WTC11 (cell line): ENCODE measurements around the gene TLE5. TPM values are rescaled to one million over a fixed set of nuclear protein-coding genes. Genes with fewer than 3 reads are reported as not detected.
A peak's percentile ranks its signal among the peaks of the same experiment; 100 is the strongest.

Experiments used
- ATAC-seq: fragments of 200-7000 bp; cut with Tn5 transposase; 2 replicates; pipeline ENCODE4 v1.10.0; 2021; ENCODE audit warnings: mild to moderate bottlenecking, moderate library complexity
- CTCF ChIA-PET: fragments of 300-600 bp; sonication (Branson Sonifier 250); formaldehyde crosslinking; loops from one replicate; lab custom pipeline; 2021; ENCODE audit warnings: antibody characterized with exemption; lab: Charles Lee
- POLR2A ChIA-PET: fragments of 350-600 bp; sonication (Branson Sonifier 250); formaldehyde crosslinking; loops from one replicate; lab custom pipeline; 2021; ENCODE audit warnings: antibody characterized with exemption; lab: Charles Lee
- DNase-seq: peaks from one replicate; pipeline ENCODE4 v3.0.0; 2021; ENCODE audit warnings: low spot score
- H3K27ac Mint-ChIP-seq: 2 replicates; pipeline ENCODE4 v1.8.0; 2021; ENCODE audit warnings: mixed read lengths
- H3K27me3 Mint-ChIP-seq: 2 replicates; pipeline ENCODE4 v1.8.0; 2021; ENCODE audit warnings: low read depth, mild to moderate bottlenecking, moderate library complexity, mixed read lengths
- H3K36me3 Mint-ChIP-seq: 2 replicates; pipeline ENCODE4 v1.8.0; 2021; ENCODE audit warnings: mixed read lengths
- H3K4me1 Mint-ChIP-seq: 2 replicates; pipeline ENCODE4 v1.8.0; 2022; ENCODE audit warnings: mixed read lengths
- H3K4me3 Mint-ChIP-seq: 2 replicates; pipeline ENCODE4 v1.8.0; 2021; ENCODE audit warnings: mild to moderate bottlenecking, moderate library complexity, mixed read lengths
- H3K9me3 Mint-ChIP-seq: 2 replicates; pipeline ENCODE4 v1.8.0; 2021; ENCODE audit warnings: mixed read lengths
- AR ChIP-seq: fragments of 250-450 bp; sonication (Bioruptor Pico); IDR thresholded peaks from 2 replicates; pipeline ENCODE4 v1.9.0; 2021; ENCODE audit warnings: mild to moderate bottlenecking
- ATF6 ChIP-seq: sonication (generic); formaldehyde crosslinking; IDR thresholded peaks from 2 replicates; pipeline ENCODE4 v1.8.1; 2023; ENCODE audit warnings: mild to moderate bottlenecking, missing genetic modification reagents
- CREM ChIP-seq: sonication (generic); formaldehyde crosslinking; IDR thresholded peaks from 2 replicates; pipeline ENCODE4 v1.8.1; 2022; ENCODE audit warnings: mild to moderate bottlenecking, missing genetic modification reagents, moderate library complexity
- E2F4 ChIP-seq: sonication (generic); formaldehyde crosslinking; IDR thresholded peaks from 2 replicates; pipeline ENCODE4 v1.8.1; 2022; ENCODE audit warnings: low read depth, mild to moderate bottlenecking, moderate library complexity, missing genetic modification reagents, borderline replicate concordance
- ESRRA ChIP-seq: sonication (generic); formaldehyde crosslinking; IDR thresholded peaks from 2 replicates; pipeline ENCODE4 v1.8.1; 2022; ENCODE audit warnings: mild to moderate bottlenecking, missing genetic modification reagents, borderline replicate concordance
- JUN ChIP-seq: sonication (generic); formaldehyde crosslinking; IDR thresholded peaks from 2 replicates; pipeline ENCODE4 v1.8.0; 2023; ENCODE audit warnings: mild to moderate bottlenecking, missing genetic modification reagents
- NR2C2 ChIP-seq: sonication (generic); formaldehyde crosslinking; IDR thresholded peaks from 2 replicates; pipeline ENCODE4 v1.8.0; 2022; ENCODE audit warnings: mild to moderate bottlenecking, missing genetic modification reagents
- SMAD3 ChIP-seq: sonication (generic); formaldehyde crosslinking; IDR thresholded peaks from 2 replicates; pipeline ENCODE4 v1.8.0; 2022; ENCODE audit warnings: missing genetic modification reagents, mild to moderate bottlenecking, borderline replicate concordance
- SOX15 ChIP-seq: fragments of 250-450 bp; sonication (Bioruptor Pico); IDR thresholded peaks from 2 replicates; pipeline ENCODE4 v1.9.0; 2021; ENCODE audit warnings: mild to moderate bottlenecking
- SP1 ChIP-seq: sonication (generic); formaldehyde crosslinking; conservative IDR thresholded peaks from 2 replicates; pipeline ENCODE4 v1.8.1; 2022; ENCODE audit warnings: missing genetic modification reagents
- TEAD1 ChIP-seq: sonication (generic); formaldehyde crosslinking; IDR thresholded peaks from 2 replicates; pipeline ENCODE4 v1.8.0; 2022; ENCODE audit warnings: mild to moderate bottlenecking, missing genetic modification reagents
- ZNF263 ChIP-seq: sonication (generic); formaldehyde crosslinking; IDR thresholded peaks from 2 replicates; pipeline ENCODE4 v1.8.1; 2022; ENCODE audit warnings: low read depth, mild to moderate bottlenecking, moderate library complexity, missing genetic modification reagents
- ZNF317 ChIP-seq: sonication (generic); formaldehyde crosslinking; IDR thresholded peaks from 2 replicates; pipeline ENCODE4 v1.8.1; 2023; ENCODE audit warnings: low read depth, mild to moderate bottlenecking, moderate library complexity, missing genetic modification reagents, borderline replicate concordance
- ZNF423 ChIP-seq: fragments of 250-450 bp; sonication (Bioruptor Pico); IDR thresholded peaks from 2 replicates; pipeline ENCODE4 v2.1.2; 2022; ENCODE audit warnings: mild to moderate bottlenecking, moderate library complexity
- ZSCAN18 ChIP-seq: fragments of 250-450 bp; sonication (Bioruptor Pico); IDR thresholded peaks from 2 replicates; pipeline ENCODE4 v2.1.2; 2022; ENCODE audit warnings: mild to moderate bottlenecking, moderate library complexity
- total RNA-seq: library from RNA; stranded (reverse); gene quantifications from 3 replicates; pipeline ENCODE4 v1.2.3, GENCODE V29; 2021

TLE5 gene
- total RNA-seq, 1 experiment from 2014 or later, result 246 TPM

- Mint-ChIP-seq H3K4me3 (peak overlapping the region; percentile 60), H3K36me3 (no peaks in the 10 kb centered on the region), H3K9me3 (no peaks in the 10 kb centered on the region), H3K27me3 (peaks cover 85% of the 10 kb centered on the region), H3K4me1 (peaks cover 24% of the 10 kb centered on the region), H3K27ac (no peak overlapping the region)
- ChIA-PET CTCF (interaction anchor here (0.7 to 2.5 kb wide), 7 partner anchors 9 to 78 kb away, joined by 3 to 14 read pairs (median 6); no protein-coding TSS in a partner anchor), POLR2A (interaction anchor here (0.6 kb wide), 1 partner anchor 11 kb away, joined by 5 read pairs; no protein-coding TSS in a partner anchor)
- peak; percentile 29; the same call in 1 of the 2 replicates for TF ChIP-seq ZNF423 (CRISPR knock-in tag)
- TF ChIP-seq SP1 (CRISPR knock-in tag), result 0 out of 2 replicates have a peak, but pooled peaks have one; percentile 30
- no peak for TF ChIP-seq JUN (CRISPR knock-in tag)
- peak; percentile 57 for ATAC-seq
- DNase-seq, result peak; percentile 68
Observed at GRCh38 chr19:3028305-3029064, 33.8 kb downstream of the TLE5 start.

- no peak for DNase-seq
- H3K4me1 Mint-ChIP-seq, result peaks cover 28% of the 10 kb centered on the region
- no peaks in the 10 kb centered on the region for H3K36me3 Mint-ChIP-seq
- peaks cover 79% of the 10 kb centered on the region for H3K27me3 Mint-ChIP-seq
- no peak overlapping the region for H3K27ac Mint-ChIP-seq
- ChIA-PET POLR2A (interaction anchor here (0.6 kb wide), 1 partner anchor 10 kb away, joined by 5 read pairs; no protein-coding TSS in a partner anchor), CTCF (interaction anchor here (0.8 to 2.5 kb wide), 6 partner anchors 9 to 77 kb away, joined by 3 to 14 read pairs (median 6); no protein-coding TSS in a partner anchor)
- H3K4me3 Mint-ChIP-seq, result peak overlapping the region; percentile 60
- no peaks in the 10 kb centered on the region for H3K9me3 Mint-ChIP-seq
- no peak for ATAC-seq
- TF ChIP-seq CREM (CRISPR knock-in tag) (no peak), TEAD1 (CRISPR knock-in tag) (0 out of 2 replicates have a peak, but pooled peaks have one; percentile 24)
- TF ChIP-seq, all 79 proteins: peak for 1
Observed at GRCh38 chr19:3027981-3028304, 34.4 kb downstream of the TLE5 start.

- no peak for ATAC-seq
- ChIA-PET POLR2A (no interaction called here), CTCF (interaction anchor here (0.8 to 2.5 kb wide), 4 partner anchors 10 to 76 kb away, joined by 3 to 14 read pairs (median 7); no protein-coding TSS in a partner anchor)
- Mint-ChIP-seq H3K9me3 (no peaks in the 10 kb centered on the region), H3K4me3 (no peak overlapping the region), H3K4me1 (peaks cover 32% of the 10 kb centered on the region), H3K27me3 (peaks cover 73% of the 10 kb centered on the region), H3K36me3 (no peaks in the 10 kb centered on the region), H3K27ac (no peak overlapping the region)
- DNase-seq, result no peak
- no peak for TF ChIP-seq NR2C2 (CRISPR knock-in tag)
- TF ChIP-seq ZNF317, result no peak
- no peak for TF ChIP-seq ZNF263 (CRISPR knock-in tag)
- TF ChIP-seq ATF6, result no peak
- no peak for TF ChIP-seq E2F4 (CRISPR knock-in tag)
- TF ChIP-seq SMAD3, result no peak
- no peak for TF ChIP-seq ZSCAN18 (CRISPR knock-in tag)
- TF ChIP-seq ESRRA (CRISPR knock-in tag), result no peak
- no peak for TF ChIP-seq SOX15 (CRISPR knock-in tag)
- TF ChIP-seq AR (CRISPR knock-in tag), result no peak
Observed at GRCh38 chr19:3027292-3027691, 35.0 kb downstream of the TLE5 start.
